Fibroblast of mammary gland (primary cell): ENCODE data around the gene MICAL2.

Source experiments
- DNase-seq: peaks from one replicate; pipeline ENCODE4 v3.0.0-alpha.2; 2010; ENCODE audit warnings: low read depth
- H3K4me3 ChIP-seq: 2 replicates; pipeline ENCODE4 v1.5.1; 2011; ENCODE audit warnings: low read depth, mild to moderate bottlenecking, low read length, moderate library complexity; ENCODE audit not compliant: control insufficient read depth
- CTCF ChIP-seq: conservative IDR thresholded peaks from 2 replicates; pipeline ENCODE4 v1.5.1; 2011; ENCODE audit warnings: low read depth, low read length, inconsistent platforms; ENCODE audit not compliant: control insufficient read depth, insufficient read depth

Gene MICAL2

GRCh38 chr11:12267921-12268320, 157.5 kb downstream of the MICAL2 start:
- no peak overlapping the region for H3K4me3 ChIP-seq
- DNase-seq = no peak
- no peak for TF ChIP-seq CTCF

GRCh38 chr11:12269104-12269441, 158.7 kb downstream of the MICAL2 start:
- no peak for DNase-seq
- TF ChIP-seq CTCF = no peak
- H3K4me3 ChIP-seq = no peak overlapping the region

GRCh38 chr11:12269446-12270214, 159.2 kb downstream of the MICAL2 start:
- H3K4me3 ChIP-seq = no peak overlapping the region
- no peak for TF ChIP-seq CTCF
- no peak for DNase-seq

- DNase-seq = no peak
- no peak for TF ChIP-seq CTCF
- H3K4me3 ChIP-seq = no peak overlapping the region
These were observed 159.9 kb downstream of the MICAL2 start for GRCh38 chr11:12270215-12270797.

GRCh38 chr11:12270817-12271216, 160.4 kb downstream of the MICAL2 start:
- no peak for DNase-seq
- no peak overlapping the region for H3K4me3 ChIP-seq
- TF ChIP-seq CTCF = no peak

- no peak for DNase-seq
- no peak overlapping the region for H3K4me3 ChIP-seq
- TF ChIP-seq CTCF = no peak
These were observed 160.9 kb downstream of the MICAL2 start for GRCh38 chr11:12271241-12271640.
